Measurements from ENCODE around the gene TP53I3.
A peak's percentile ranks its signal among the peaks of the same experiment; 100 is the strongest.

Gene TP53I3

DNA sequence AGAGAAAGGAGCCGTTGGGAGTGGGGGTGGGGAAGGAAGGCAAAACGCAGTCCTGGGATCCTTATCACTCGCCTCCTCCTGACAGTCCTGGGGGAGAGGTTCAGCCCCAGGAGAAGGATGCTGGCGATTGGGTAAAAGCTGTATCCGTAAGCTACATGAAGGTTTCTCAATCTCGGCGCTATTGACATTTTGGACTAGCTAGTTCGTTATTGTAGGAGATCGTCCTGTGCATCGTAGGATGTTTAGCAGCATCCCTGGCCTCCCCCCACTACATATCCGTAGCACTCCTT lies 511 bp upstream of the TP53I3 start:
- Histone ChIP-seq H3K23ac (ENCODE audit: low read depth, low read length, poor library complexity) (no peak overlapping the region), H2BK15ac (ENCODE audit: low read length) (no peak overlapping the region), H3K14ac (ENCODE audit: low read length) (no peak overlapping the region), H3K4me3 (ENCODE audit: low read length in 2 of 2) (peak overlapping the region; percentile 63 to 92), H3K27me3 (ENCODE audit: control insufficient read depth in 3 of 3, insufficient read depth in 3 of 3, low read depth in 1 of 3, low read length in 3 of 3) (no peaks in the 10 kb centered on the region), H2BK5ac (ENCODE audit: low read length) (no peak overlapping the region), H3K4ac (ENCODE audit: low read length) (no peak overlapping the region), H4K8ac (ENCODE audit: low read depth, low read length) (no peak overlapping the region), H2BK120ac (ENCODE audit: low read depth, low read length) (no peak overlapping the region), H2AK5ac (ENCODE audit: low read depth, low read length) (no peak overlapping the region), H4K91ac (ENCODE audit: low read depth, low read length, poor library complexity) (no peak overlapping the region), H3K9ac (ENCODE audit: low read depth, low read length, poor library complexity) (peak overlapping the region; percentile 46), H3K9me3 (replicated peaks in 1 of 2; ENCODE audit: control insufficient read depth in 2 of 2, insufficient read depth in 1 of 2, low read depth in 1 of 2, low read length in 2 of 2) (no peaks in the 10 kb centered on the region), H3K4me1 (ENCODE audit: control insufficient read depth in 2 of 2, insufficient read depth in 1 of 2, low read depth in 1 of 2, low read length in 2 of 2) (peaks cover 0 to 8% of the 10 kb centered on the region in 2 donors), H3K27ac (replicated peaks; ENCODE audit: low read length) (peak overlapping the region; percentile 98), H2AFZ (ENCODE audit: low read length) (peak overlapping the region; percentile 94), H3K36me3 (replicated peaks in 1 of 2; ENCODE audit: control insufficient read depth in 2 of 2, insufficient read depth in 2 of 2, low read length in 2 of 2) (peaks cover 15 to 24% of the 10 kb centered on the region in 2 donors), H3K18ac (ENCODE audit: low read length) (peak overlapping the region; percentile 80), H3K4me2 (ENCODE audit: insufficient read depth, low read length, poor library complexity, severe bottlenecking) (peak overlapping the region; percentile 98), H2BK12ac (ENCODE audit: low read length) (no peak overlapping the region), H3K79me1 (ENCODE audit: low read depth, low read length) (no peaks in the 10 kb centered on the region)
- no CpG with 5 or more reads among the region's 11 CpGs for WGBS, 2 donors (ENCODE audit: extremely low coverage in 2 of 2, insufficient read length in 2 of 2, insufficient replicate concordance in 1 of 2)
- no peak for DNase-seq (ENCODE audit: low spot score)

DNA sequence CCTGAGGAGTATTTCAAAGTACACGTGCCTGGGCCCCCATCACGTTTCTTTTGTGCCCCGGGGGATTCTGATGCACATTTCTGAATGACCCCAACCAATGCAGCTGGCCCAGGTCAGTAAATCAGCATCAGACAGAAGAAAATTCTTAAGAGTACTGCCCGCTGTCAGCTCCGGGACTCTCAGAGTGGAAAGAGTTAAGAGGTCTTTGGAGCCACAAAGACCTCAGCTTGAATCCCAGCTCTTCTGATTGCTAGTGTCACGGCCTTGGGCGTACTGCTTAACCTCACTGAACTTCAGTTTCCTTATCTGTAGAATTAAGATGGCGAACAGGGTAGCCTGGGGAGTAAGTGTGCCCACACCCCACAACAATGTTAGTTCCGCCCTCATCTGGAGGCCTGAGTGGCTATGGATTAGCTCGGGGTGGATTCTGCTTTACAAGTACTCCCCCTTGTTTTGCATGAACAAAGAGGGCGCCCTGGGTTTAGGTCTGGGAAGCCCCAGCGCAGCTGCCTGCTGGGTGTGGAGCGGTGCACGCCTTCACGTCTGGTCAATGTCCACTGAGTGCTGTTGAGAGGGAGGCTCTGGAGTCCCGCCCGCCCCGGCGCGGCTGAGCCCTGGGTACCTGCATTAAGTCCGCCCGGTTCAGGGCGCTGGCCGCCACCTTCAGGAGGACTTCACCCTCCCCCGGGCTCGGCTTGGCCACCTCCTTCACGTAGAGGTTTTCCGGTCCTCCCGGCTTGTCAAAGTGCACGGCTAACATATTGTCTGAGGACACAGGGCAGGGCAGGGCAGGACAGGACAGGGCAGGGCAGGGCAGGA lies 858 bp downstream of the TP53I3 start:
- Histone ChIP-seq H2BK5ac (ENCODE audit: low read length) (peak overlapping the region; percentile 94), H2AFZ (ENCODE audit: low read length) (peak overlapping the region; percentile 94), H3K4me2 (ENCODE audit: insufficient read depth, low read length, poor library complexity, severe bottlenecking) (peak overlapping the region; percentile 98), H3K79me1 (ENCODE audit: low read depth, low read length) (no peaks in the 10 kb centered on the region), H3K27me3 (ENCODE audit: control insufficient read depth in 3 of 3, insufficient read depth in 3 of 3, low read depth in 1 of 3, low read length in 3 of 3) (no peaks in the 10 kb centered on the region), H3K27ac (replicated peaks; ENCODE audit: low read length) (peak overlapping the region; percentile 98), H3K9me3 (replicated peaks in 1 of 2; ENCODE audit: control insufficient read depth in 2 of 2, insufficient read depth in 1 of 2, low read depth in 1 of 2, low read length in 2 of 2) (no peaks in the 10 kb centered on the region), H3K18ac (ENCODE audit: low read length) (peak overlapping the region; percentile 99), H4K8ac (ENCODE audit: low read depth, low read length) (peak overlapping the region; percentile 87), H2AK5ac (ENCODE audit: low read depth, low read length) (no peak overlapping the region), H3K23ac (ENCODE audit: low read depth, low read length, poor library complexity) (peak overlapping the region; percentile 60), H3K9ac (ENCODE audit: low read depth, low read length, poor library complexity) (peak overlapping the region; percentile 92), H3K36me3 (replicated peaks in 1 of 2; ENCODE audit: control insufficient read depth in 2 of 2, insufficient read depth in 2 of 2, low read length in 2 of 2) (peaks cover 15 to 37% of the 10 kb centered on the region in 2 donors), H2BK15ac (ENCODE audit: low read length) (peak overlapping the region; percentile 84), H3K14ac (ENCODE audit: low read length) (peak overlapping the region; percentile 77), H3K4me3 (ENCODE audit: low read length in 2 of 2) (peak overlapping the region; percentile 63 to 92), H3K4me1 (ENCODE audit: control insufficient read depth in 2 of 2, insufficient read depth in 1 of 2, low read depth in 1 of 2, low read length in 2 of 2) (peaks cover 0 to 8% of the 10 kb centered on the region in 2 donors), H4K91ac (ENCODE audit: low read depth, low read length, poor library complexity) (peak overlapping the region; percentile 16), H3K4ac (ENCODE audit: low read length) (no peak overlapping the region), H2BK12ac (ENCODE audit: low read length) (peak overlapping the region; percentile 69), H2BK120ac (ENCODE audit: low read depth, low read length) (peak overlapping the region; percentile 63)
- DNase-seq (ENCODE audit: low spot score): peak; percentile 78
- no CpG with 5 or more reads among the region's 30 CpGs for WGBS, 2 donors (ENCODE audit: extremely low coverage in 2 of 2, insufficient read length in 2 of 2, insufficient replicate concordance in 1 of 2)

DNA sequence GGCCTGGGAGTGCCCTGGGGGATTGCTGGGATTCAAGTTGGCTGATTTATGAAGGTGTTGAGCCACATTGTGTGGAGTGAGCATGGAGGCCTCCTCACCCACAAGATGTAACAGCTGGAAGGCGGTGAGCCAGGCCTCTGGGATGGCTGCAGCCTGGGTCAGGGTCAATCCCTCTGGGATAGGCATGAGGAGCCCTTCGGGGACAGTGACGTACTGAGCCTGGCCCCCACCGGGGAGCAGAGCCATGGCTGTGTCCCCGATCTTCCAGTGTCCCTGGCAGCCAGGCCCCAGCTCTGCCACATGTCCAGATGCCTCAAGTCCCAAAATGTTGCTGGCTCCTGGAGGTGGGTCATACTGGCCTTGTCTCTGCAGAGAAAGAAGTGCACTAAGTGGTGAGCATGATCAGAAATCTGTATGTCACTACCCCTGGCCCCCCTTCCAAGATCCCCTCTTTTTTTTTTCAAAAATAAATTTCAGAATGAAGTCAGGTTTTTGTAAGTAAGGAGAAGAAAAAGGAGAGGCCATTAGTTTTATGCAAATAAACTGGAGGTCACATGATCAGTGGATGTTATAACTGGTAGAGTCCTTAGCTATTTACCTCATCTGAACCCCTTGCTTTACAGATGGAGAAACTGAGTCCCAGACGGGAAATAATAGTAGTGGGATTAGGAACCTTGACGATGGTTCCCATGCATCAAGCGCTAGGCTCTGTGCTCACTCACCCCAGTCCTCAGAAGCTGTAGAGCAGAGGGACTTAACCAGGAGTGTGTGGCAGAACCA lies 1.7 kb downstream of the TP53I3 start:
- H3K4me3 ChIP-seq (ENCODE audit: low read length in 2 of 2): peak overlapping the region; percentile 63 to 92
- H2BK120ac ChIP-seq (ENCODE audit: low read depth, low read length): peak overlapping the region; percentile 63
- peak overlapping the region; percentile 98 for H3K4me2 ChIP-seq (ENCODE audit: insufficient read depth, low read length, poor library complexity, severe bottlenecking)
- no peaks in the 10 kb centered on the region for H3K79me1 ChIP-seq (ENCODE audit: low read depth, low read length)
- peak overlapping the region; percentile 58 for H3K18ac ChIP-seq (ENCODE audit: low read length)
- no peaks in the 10 kb centered on the region for H3K27me3 ChIP-seq (ENCODE audit: control insufficient read depth in 3 of 3, insufficient read depth in 3 of 3, low read depth in 1 of 3, low read length in 3 of 3)
- no peak overlapping the region for H3K23ac ChIP-seq (ENCODE audit: low read depth, low read length, poor library complexity)
- no peak overlapping the region for H3K4ac ChIP-seq (ENCODE audit: low read length)
- H3K36me3 ChIP-seq (replicated peaks in 1 of 2; ENCODE audit: control insufficient read depth in 2 of 2, insufficient read depth in 2 of 2, low read length in 2 of 2): peaks cover 15 to 44% of the 10 kb centered on the region in 2 donors
- no CpG with 5 or more reads among the region's 8 CpGs for WGBS, 2 donors (ENCODE audit: extremely low coverage in 2 of 2, insufficient read length in 2 of 2, insufficient replicate concordance in 1 of 2)
- no peak overlapping the region for H2BK5ac ChIP-seq (ENCODE audit: low read length)
- H4K91ac ChIP-seq (ENCODE audit: low read depth, low read length, poor library complexity): peak overlapping the region; percentile 22
- H2AK5ac ChIP-seq (ENCODE audit: low read depth, low read length): peak overlapping the region; percentile 68
- H3K27ac ChIP-seq (replicated peaks; ENCODE audit: low read length): peak overlapping the region; percentile 98
- no peak for DNase-seq (ENCODE audit: low spot score)
- no peak overlapping the region for H3K9ac ChIP-seq (ENCODE audit: low read depth, low read length, poor library complexity)
- peaks cover 0 to 8% of the 10 kb centered on the region in 2 donors for H3K4me1 ChIP-seq (ENCODE audit: control insufficient read depth in 2 of 2, insufficient read depth in 1 of 2, low read depth in 1 of 2, low read length in 2 of 2)
- no peaks in the 10 kb centered on the region for H3K9me3 ChIP-seq (replicated peaks in 1 of 2; ENCODE audit: control insufficient read depth in 2 of 2, insufficient read depth in 1 of 2, low read depth in 1 of 2, low read length in 2 of 2)
- H4K8ac ChIP-seq (ENCODE audit: low read depth, low read length): no peak overlapping the region
- H2AFZ ChIP-seq (ENCODE audit: low read length): peak overlapping the region; percentile 94
- no peak overlapping the region for H2BK12ac ChIP-seq (ENCODE audit: low read length)
- no peak overlapping the region for H2BK15ac ChIP-seq (ENCODE audit: low read length)
- no peak overlapping the region for H3K14ac ChIP-seq (ENCODE audit: low read length)

DNA sequence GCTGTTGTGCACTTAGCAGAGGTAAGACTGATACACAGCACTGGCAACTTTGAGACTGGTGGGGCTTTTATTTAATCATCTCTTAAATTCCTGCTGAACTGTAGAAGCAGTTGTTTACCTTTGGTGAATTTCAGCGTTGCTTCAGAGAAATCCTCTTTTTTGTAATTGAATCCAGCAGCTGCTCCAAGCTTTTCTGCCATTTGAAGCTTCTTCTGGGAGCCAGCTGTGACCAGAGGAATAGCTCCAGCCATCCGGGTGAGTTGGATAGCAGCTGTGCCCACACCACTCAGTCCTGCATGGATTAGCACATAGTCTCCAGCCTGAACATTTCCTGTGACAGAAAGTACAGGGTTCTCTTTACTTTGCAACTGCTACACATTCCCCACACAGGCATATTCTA lies 3.9 kb downstream of the TP53I3 start:
- Histone ChIP-seq H2AFZ (ENCODE audit: low read length) (no peak overlapping the region), H3K14ac (ENCODE audit: low read length) (no peak overlapping the region), H3K27ac (replicated peaks; ENCODE audit: low read length) (no peak overlapping the region), H2BK12ac (ENCODE audit: low read length) (no peak overlapping the region), H2BK5ac (ENCODE audit: low read length) (no peak overlapping the region), H3K9ac (ENCODE audit: low read depth, low read length, poor library complexity) (no peak overlapping the region), H3K36me3 (replicated peaks in 1 of 2; ENCODE audit: control insufficient read depth in 2 of 2, insufficient read depth in 2 of 2, low read length in 2 of 2) (peaks cover 15 to 50% of the 10 kb centered on the region in 2 donors), H3K4me2 (ENCODE audit: insufficient read depth, low read length, poor library complexity, severe bottlenecking) (no peak overlapping the region), H2AK5ac (ENCODE audit: low read depth, low read length) (no peak overlapping the region), H3K79me1 (ENCODE audit: low read depth, low read length) (no peaks in the 10 kb centered on the region), H4K8ac (ENCODE audit: low read depth, low read length) (no peak overlapping the region), H3K18ac (ENCODE audit: low read length) (no peak overlapping the region), H3K4ac (ENCODE audit: low read length) (no peak overlapping the region), H2BK120ac (ENCODE audit: low read depth, low read length) (no peak overlapping the region), H3K4me1 (ENCODE audit: control insufficient read depth in 2 of 2, insufficient read depth in 1 of 2, low read depth in 1 of 2, low read length in 2 of 2) (peaks cover 0 to 10% of the 10 kb centered on the region in 2 donors), H2BK15ac (ENCODE audit: low read length) (no peak overlapping the region), H3K23ac (ENCODE audit: low read depth, low read length, poor library complexity) (no peak overlapping the region), H3K4me3 (ENCODE audit: low read length in 2 of 2) (no peak overlapping the region), H4K91ac (ENCODE audit: low read depth, low read length, poor library complexity) (no peak overlapping the region), H3K9me3 (replicated peaks in 1 of 2; ENCODE audit: control insufficient read depth in 2 of 2, insufficient read depth in 1 of 2, low read depth in 1 of 2, low read length in 2 of 2) (no peaks in the 10 kb centered on the region), H3K27me3 (ENCODE audit: control insufficient read depth in 3 of 3, insufficient read depth in 3 of 3, low read depth in 1 of 3, low read length in 3 of 3) (no peaks in the 10 kb centered on the region)
- no CpG with 5 or more reads among the region's 2 CpGs for WGBS, 2 donors (ENCODE audit: extremely low coverage in 2 of 2, insufficient read length in 2 of 2, insufficient replicate concordance in 1 of 2)
- DNase-seq (ENCODE audit: low spot score): no peak

Data from neuronal stem cell (in vitro differentiated cells).